HG03378 (cell line): Measurements from ENCODE around the gene VRK2.
"Not testable (repeated sequence)": the region's sequence is repeated elsewhere in the genome, so short reads cannot be mapped to it uniquely, and the experiment has no call there.

ENCODE experiments used
- ATAC-seq: cut with Tn5 transposase; IDR thresholded peaks from one replicate; pipeline ENCODE4 v1.9.1; 2021; ENCODE audit warnings: mild to moderate bottlenecking, moderate library complexity; ENCODE audit not compliant: unreplicated experiment

Gene VRK2

GRCh38 chr2:58156780-58157179 lies 110.2 kb downstream of the VRK2 start:
- no peak for ATAC-seq

GRCh38 chr2:58157754-58158153 lies 111.1 kb downstream of the VRK2 start:
- no peak for ATAC-seq

- ATAC-seq: no peak
Observed at GRCh38 chr2:58158481-58158880, 111.9 kb downstream of the VRK2 start.

GRCh38 chr2:58163913-58164312 lies 117.3 kb downstream of the VRK2 start:
- no peak for ATAC-seq

- ATAC-seq: not testable (repeated sequence)
Observed at GRCh38 chr2:58168130-58168529, 121.5 kb downstream of the VRK2 start.

GRCh38 chr2:58169845-58170244 lies 123.2 kb downstream of the VRK2 start:
- not testable (repeated sequence) for ATAC-seq

- ATAC-seq: not testable (repeated sequence)
Observed at GRCh38 chr2:58170334-58170933, 123.8 kb downstream of the VRK2 start.

- ATAC-seq: not testable (repeated sequence)
Observed at GRCh38 chr2:58171831-58172230, 125.2 kb downstream of the VRK2 start.

GRCh38 chr2:58177187-58177586 lies 130.6 kb downstream of the VRK2 start:
- not testable (repeated sequence) for ATAC-seq

- not testable (repeated sequence) for ATAC-seq
Observed at GRCh38 chr2:58180175-58180574, 133.6 kb downstream of the VRK2 start.

- no peak for ATAC-seq
Observed at GRCh38 chr2:58180635-58181034, 134.0 kb downstream of the VRK2 start.

GRCh38 chr2:58182527-58182926 lies 135.9 kb downstream of the VRK2 start:
- ATAC-seq: no peak

GRCh38 chr2:58186501-58186900 lies 139.9 kb downstream of the VRK2 start:
- no peak for ATAC-seq

GRCh38 chr2:58187022-58187421 lies 140.4 kb downstream of the VRK2 start:
- not testable (repeated sequence) for ATAC-seq

GRCh38 chr2:58194458-58194857 lies 147.9 kb downstream of the VRK2 start:
- ATAC-seq: no peak

- no peak for ATAC-seq
Observed at GRCh38 chr2:58195662-58196061, 149.1 kb downstream of the VRK2 start.

- no peak for ATAC-seq
Observed at GRCh38 chr2:58197894-58198293, 151.3 kb downstream of the VRK2 start.

- no peak for ATAC-seq
Observed at GRCh38 chr2:58202404-58202803, 155.8 kb downstream of the VRK2 start.

GRCh38 chr2:58203018-58203417 lies 156.4 kb downstream of the VRK2 start:
- ATAC-seq: no peak

- ATAC-seq: no peak
Observed at GRCh38 chr2:58204195-58204959, 157.8 kb downstream of the VRK2 start.

GRCh38 chr2:58206785-58207184 lies 160.2 kb downstream of the VRK2 start:
- ATAC-seq: no peak

GRCh38 chr2:58207189-58207588 lies 160.6 kb downstream of the VRK2 start:
- ATAC-seq: no peak
